SJCRH30 (cell line): ENCODE data around the gene MOSMO. TPM values are rescaled to one million over a fixed set of nuclear protein-coding genes. Genes with fewer than 3 reads are reported as not detected.
"Not testable (repeated sequence)": the region's sequence is repeated elsewhere in the genome, so short reads cannot be mapped to it uniquely, and the experiment has no call there.

Source experiments
- DNase-seq, 2 experiments: peaks; one replicate each; pipeline ENCODE4 v3.0.0-alpha.2; 2015 to 2020
- H3K27ac ChIP-seq: fragments of 250-450 bp; sonication (Bioruptor Pico); 2 replicates; pipeline ENCODE4 v1.5.1; 2020; ENCODE audit warnings: mild to moderate bottlenecking, moderate library complexity
- H3K27me3 ChIP-seq: fragments of 250-450 bp; sonication (Bioruptor Pico); 2 replicates; pipeline ENCODE4 v1.5.1; 2020; ENCODE audit warnings: mild to moderate bottlenecking, moderate library complexity
- H3K36me3 ChIP-seq: fragments of 250-450 bp; sonication (Bioruptor Pico); 2 replicates; pipeline ENCODE4 v1.5.1; 2020; ENCODE audit warnings: mild to moderate bottlenecking, moderate library complexity
- H3K4me1 ChIP-seq: fragments of 250-450 bp; sonication (Bioruptor Pico); 2 replicates; pipeline ENCODE4 v1.5.1; 2020; ENCODE audit warnings: mild to moderate bottlenecking, moderate library complexity
- H3K4me3 ChIP-seq: fragments of 250-450 bp; sonication (Bioruptor Pico); 2 replicates; pipeline ENCODE4 v1.5.1; 2020; ENCODE audit warnings: mild to moderate bottlenecking, moderate library complexity
- H3K9me3 ChIP-seq: fragments of 250-450 bp; sonication (Bioruptor Pico); replicated peaks from 2 replicates; pipeline ENCODE4 v1.5.1; 2020; ENCODE audit warnings: mild to moderate bottlenecking, moderate library complexity
- total RNA-seq: library from RNA; depleted of rRNA; stranded (reverse); fragments of >200 nt; shearing (Covaris generic); gene quantifications from 2 replicates; pipeline ENCODE4 v1.2.3, GENCODE V29; 2014

MOSMO gene
- total RNA-seq, 1 experiment from 2014 or later, result 12.1 TPM

DNA sequence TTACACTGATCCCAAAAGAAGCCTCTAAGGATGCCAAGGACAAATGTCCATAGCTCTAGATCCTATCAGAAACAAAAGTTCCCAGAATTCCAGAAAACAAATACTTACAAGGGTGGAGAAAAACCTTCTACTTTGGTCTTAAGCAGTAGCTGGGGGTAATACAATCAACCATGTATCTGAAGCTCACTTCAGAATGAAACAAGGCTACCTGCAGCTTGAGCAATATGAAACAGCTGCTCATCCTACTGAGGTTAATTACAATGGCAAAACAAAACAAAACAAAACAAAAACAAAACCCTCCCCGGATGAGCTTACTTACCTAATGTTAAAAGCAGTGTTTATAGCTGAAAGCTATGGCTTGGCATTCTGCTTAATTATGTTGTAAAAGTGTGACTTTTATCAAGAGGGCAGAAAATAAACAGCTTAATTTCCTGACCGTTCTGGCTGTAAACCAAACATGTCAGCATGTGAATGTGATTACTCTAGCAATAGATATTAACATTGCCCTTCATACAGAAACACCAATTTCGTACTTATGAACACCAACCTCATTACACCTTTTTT is 17.4 kb upstream of the MOSMO start:
- H3K27ac ChIP-seq, result no peak overlapping the region
- no peaks in the 10 kb centered on the region for H3K4me1 ChIP-seq
- H3K36me3 ChIP-seq, result peaks cover 7% of the 10 kb centered on the region; the same call in 1 of the 2 replicates
- no peak overlapping the region for H3K4me3 ChIP-seq
- H3K27me3 ChIP-seq, result no peaks in the 10 kb centered on the region
- DNase-seq, result no peak
- no peaks in the 10 kb centered on the region for H3K9me3 ChIP-seq

DNA sequence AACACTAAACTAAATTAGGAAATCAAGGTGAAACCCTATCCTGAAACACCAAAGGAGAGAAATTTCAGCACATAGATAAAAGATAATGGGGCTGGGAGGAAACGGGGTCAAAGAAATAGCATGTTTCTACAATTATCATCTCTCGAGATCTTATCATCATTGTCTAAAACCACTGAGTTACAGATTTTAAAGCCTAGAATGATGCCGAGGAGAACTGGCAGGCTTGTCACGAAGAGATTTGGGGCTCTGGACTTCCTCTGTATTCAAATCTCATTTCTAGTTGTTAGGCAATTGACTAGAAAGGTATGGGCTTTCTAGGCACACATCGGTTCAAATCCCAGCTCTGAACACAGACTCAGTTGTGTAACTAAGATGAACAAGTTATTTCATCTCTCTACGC is 16.3 kb upstream of the MOSMO start:
- H3K4me1 ChIP-seq, result no peaks in the 10 kb centered on the region
- no peak overlapping the region for H3K4me3 ChIP-seq
- H3K27me3 ChIP-seq, result no peaks in the 10 kb centered on the region
- DNase-seq, result no peak
- no peaks in the 10 kb centered on the region for H3K36me3 ChIP-seq
- H3K9me3 ChIP-seq, result no peaks in the 10 kb centered on the region
- no peak overlapping the region for H3K27ac ChIP-seq

GRCh38 chr16:21994856-21995465 is 12.9 kb upstream of the MOSMO start:
- DNase-seq, result no peak
- Histone ChIP-seq H3K27ac (no peak overlapping the region), H3K9me3 (no peaks in the 10 kb centered on the region), H3K36me3 (no peaks in the 10 kb centered on the region), H3K4me1 (no peaks in the 10 kb centered on the region), H3K27me3 (no peaks in the 10 kb centered on the region), H3K4me3 (no peak overlapping the region)

DNA sequence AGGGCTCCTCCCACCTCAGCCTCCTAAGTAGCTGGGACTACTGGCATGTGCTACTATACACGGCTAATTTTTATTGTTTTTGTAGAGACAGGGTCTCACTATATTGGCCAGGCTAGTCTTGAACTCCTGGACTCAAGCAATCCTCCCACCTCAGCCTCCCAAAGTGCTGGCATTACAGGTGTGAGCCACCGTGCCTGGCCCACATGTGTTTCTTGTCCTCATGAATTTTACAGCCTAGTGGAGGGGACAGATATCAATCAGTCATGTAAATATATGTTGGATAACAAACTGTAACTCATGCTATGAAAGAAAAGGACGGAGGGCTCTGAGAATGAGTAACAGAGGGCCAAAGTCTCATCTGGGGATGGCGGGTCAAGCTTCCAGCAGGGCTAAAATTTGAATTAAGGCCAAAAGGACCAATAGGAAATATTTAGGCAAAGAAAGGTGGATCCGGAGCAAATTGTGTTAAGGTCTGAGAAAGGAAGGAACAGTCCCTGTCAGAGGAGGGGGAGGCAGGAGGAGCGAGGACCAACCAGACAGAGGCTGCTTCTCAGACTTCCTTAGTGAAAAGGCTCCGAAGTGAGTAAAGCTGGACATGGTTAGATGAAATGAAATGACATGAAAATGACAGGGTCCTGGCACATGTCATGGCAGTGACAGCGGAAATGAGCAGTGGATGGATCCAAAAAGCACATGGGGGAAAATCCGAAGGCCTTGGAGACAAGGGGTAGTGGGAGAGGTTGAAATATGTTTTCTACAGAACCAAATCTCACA is 10.8 kb upstream of the MOSMO start:
- no peaks in the 10 kb centered on the region for H3K9me3 ChIP-seq
- H3K27me3 ChIP-seq, result peaks cover 3% of the 10 kb centered on the region; the same call in 1 of the 2 replicates
- H3K27ac ChIP-seq, result no peak overlapping the region
- no peak for DNase-seq
- no peaks in the 10 kb centered on the region for H3K36me3 ChIP-seq
- H3K4me1 ChIP-seq, result no peaks in the 10 kb centered on the region
- no peak overlapping the region for H3K4me3 ChIP-seq

GRCh38 chr16:21997697-21998480 is 10.0 kb upstream of the MOSMO start:
- no peak overlapping the region for H3K27ac ChIP-seq
- H3K36me3 ChIP-seq, result no peaks in the 10 kb centered on the region
- no peaks in the 10 kb centered on the region for H3K9me3 ChIP-seq
- H3K4me1 ChIP-seq, result no peaks in the 10 kb centered on the region
- peaks cover 3% of the 10 kb centered on the region; the same call in 1 of the 2 replicates for H3K27me3 ChIP-seq
- no peak for DNase-seq
- no peak overlapping the region for H3K4me3 ChIP-seq

DNA sequence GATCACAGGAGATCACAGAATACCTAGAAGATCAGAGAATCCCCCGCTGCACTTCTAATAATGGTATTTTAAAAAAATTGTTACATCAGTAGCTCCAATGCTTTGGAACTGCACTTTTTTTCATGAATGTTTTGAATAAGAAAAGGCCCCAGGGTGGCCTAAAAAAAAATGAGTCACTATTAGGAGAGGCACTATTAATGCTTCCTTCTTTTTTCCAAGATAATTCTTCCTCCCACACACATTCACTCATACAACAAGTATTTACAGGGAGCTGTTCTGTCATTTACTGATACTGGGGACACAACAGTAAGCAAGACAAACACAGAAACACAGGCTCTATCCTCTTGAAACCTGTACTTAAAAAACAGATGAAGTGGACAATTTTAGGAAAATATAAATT is 6.3 kb upstream of the MOSMO start:
- no peak overlapping the region for H3K4me3 ChIP-seq
- H3K27me3 ChIP-seq, result peaks cover 9% of the 10 kb centered on the region
- no peak overlapping the region for H3K27ac ChIP-seq
- H3K36me3 ChIP-seq, result no peaks in the 10 kb centered on the region
- H3K4me1 ChIP-seq, result no peaks in the 10 kb centered on the region
- H3K9me3 ChIP-seq, result no peaks in the 10 kb centered on the region
- DNase-seq, result no peak

DNA sequence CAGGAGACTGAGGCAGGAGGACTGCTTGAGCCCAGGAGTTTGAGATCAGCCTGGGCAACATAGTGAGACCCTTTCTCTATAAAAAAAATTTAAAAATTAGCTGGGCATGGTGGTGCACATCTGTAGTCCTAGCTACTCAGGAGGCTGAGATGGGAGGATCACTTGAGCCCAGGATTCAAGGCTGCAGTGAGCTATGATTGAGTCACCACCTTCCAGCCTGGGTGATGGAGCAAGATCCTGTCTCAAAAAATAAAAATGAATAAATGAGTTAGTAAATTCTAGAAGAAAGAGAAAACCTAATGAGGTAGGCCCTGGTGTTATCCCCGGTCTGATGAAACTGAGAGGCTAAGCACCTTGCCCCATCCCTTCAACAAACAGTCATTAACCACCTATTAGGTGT is 5.9 kb upstream of the MOSMO start:
- not testable (repeated sequence) for H3K9me3 ChIP-seq, H3K4me3 ChIP-seq, H3K27me3 ChIP-seq, H3K36me3 ChIP-seq, H3K27ac ChIP-seq, DNase-seq, H3K4me1 ChIP-seq

GRCh38 chr16:22003195-22003594 is 4.7 kb upstream of the MOSMO start:
- Histone ChIP-seq H3K9me3 (no peaks in the 10 kb centered on the region), H3K27me3 (peaks cover 9% of the 10 kb centered on the region), H3K27ac (no peak overlapping the region), H3K36me3 (no peaks in the 10 kb centered on the region), H3K4me3 (no peak overlapping the region), H3K4me1 (no peaks in the 10 kb centered on the region)
- no peak for DNase-seq

- Histone ChIP-seq H3K4me3 (no peak overlapping the region), H3K4me1 (peaks cover 2% of the 10 kb centered on the region; the same call in 1 of the 2 replicates), H3K9me3 (no peaks in the 10 kb centered on the region), H3K27ac (no peak overlapping the region), H3K36me3 (no peaks in the 10 kb centered on the region), H3K27me3 (peaks cover 9% of the 10 kb centered on the region)
- DNase-seq, result no peak
Measured at GRCh38 chr16:22004341-22004740, 3.6 kb upstream of the MOSMO start.

- Histone ChIP-seq H3K27me3 (peaks cover 9% of the 10 kb centered on the region), H3K4me1 (peaks cover 2% of the 10 kb centered on the region; the same call in 1 of the 2 replicates), H3K9me3 (no peaks in the 10 kb centered on the region), H3K4me3 (no peak overlapping the region), H3K36me3 (no peaks in the 10 kb centered on the region), H3K27ac (no peak overlapping the region)
- DNase-seq, result no peak
Measured at GRCh38 chr16:22005746-22006145, 2.2 kb upstream of the MOSMO start.

DNA sequence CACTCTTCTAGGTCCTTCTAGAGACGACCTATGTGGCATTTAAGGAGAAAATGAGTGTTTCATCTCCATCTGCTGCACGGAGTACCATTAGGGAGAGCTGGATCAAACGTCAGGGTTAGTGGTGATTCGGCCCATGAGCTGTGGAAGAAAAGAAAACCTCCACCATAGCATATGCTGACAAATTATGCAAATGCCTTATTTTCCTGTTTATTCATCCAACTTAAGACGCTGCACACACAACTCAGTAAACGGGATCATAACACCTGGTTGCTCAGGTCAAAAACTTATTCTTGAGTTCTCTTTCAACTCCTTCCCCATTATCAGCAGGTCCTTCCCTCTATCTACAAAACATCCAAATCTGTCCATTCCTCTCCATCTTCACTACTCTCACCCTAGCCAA is 1.3 kb upstream of the MOSMO start:
- peaks cover 8% of the 10 kb centered on the region for H3K27me3 ChIP-seq
- H3K36me3 ChIP-seq, result no peaks in the 10 kb centered on the region
- no peak overlapping the region for H3K27ac ChIP-seq
- DNase-seq, result no peak
- H3K4me1 ChIP-seq, result peaks cover 2% of the 10 kb centered on the region; the same call in 1 of the 2 replicates
- no peaks in the 10 kb centered on the region for H3K9me3 ChIP-seq
- peak overlapping the region; percentile 80; the same call in 1 of the 2 replicates for H3K4me3 ChIP-seq

GRCh38 chr16:22007159-22007508 is 777 bp upstream of the MOSMO start:
- Histone ChIP-seq H3K36me3 (no peaks in the 10 kb centered on the region), H3K4me3 (peak overlapping the region; percentile 80), H3K9me3 (no peaks in the 10 kb centered on the region), H3K27ac (no peak overlapping the region), H3K4me1 (peaks cover 2% of the 10 kb centered on the region; the same call in 1 of the 2 replicates), H3K27me3 (peaks cover 6% of the 10 kb centered on the region; the same call in 1 of the 2 replicates)
- DNase-seq, result no peak

- Histone ChIP-seq H3K4me1 (peaks cover 2% of the 10 kb centered on the region; the same call in 1 of the 2 replicates), H3K27ac (no peak overlapping the region; the same call in 1 of the 2 replicates), H3K27me3 (peaks cover 6% of the 10 kb centered on the region; the same call in 1 of the 2 replicates), H3K36me3 (no peaks in the 10 kb centered on the region), H3K4me3 (peak overlapping the region; percentile 80), H3K9me3 (no peaks in the 10 kb centered on the region)
- peak; percentile 9 to 18 for DNase-seq
Measured at GRCh38 chr16:22008215-22009059, 526 bp downstream of the MOSMO start.

DNA sequence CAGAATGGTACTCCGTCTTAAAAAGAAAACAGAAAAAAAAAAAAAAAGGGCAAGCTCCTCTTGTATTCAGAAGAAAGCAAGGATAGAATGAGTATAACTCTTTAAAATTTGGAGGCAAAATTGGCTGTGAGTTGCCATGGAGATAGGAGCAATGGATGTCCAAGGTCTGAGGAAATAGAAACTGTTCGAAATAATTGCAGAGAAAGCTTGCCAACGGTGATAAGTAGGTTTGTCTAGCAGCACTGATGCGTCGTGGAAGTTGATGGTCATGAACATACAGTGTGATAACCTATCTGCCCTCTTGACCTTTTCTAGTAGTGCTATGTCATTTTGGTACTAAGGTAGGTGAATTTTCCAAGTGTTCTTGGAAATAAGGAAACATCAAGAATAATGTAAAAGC is 3.0 kb downstream of the MOSMO start:
- no peak overlapping the region for H3K4me3 ChIP-seq
- H3K9me3 ChIP-seq, result no peaks in the 10 kb centered on the region
- no peak overlapping the region for H3K27ac ChIP-seq
- H3K27me3 ChIP-seq, result no peaks in the 10 kb centered on the region
- peaks cover 2% of the 10 kb centered on the region; the same call in 1 of the 2 replicates for H3K4me1 ChIP-seq
- DNase-seq, result no peak
- no peaks in the 10 kb centered on the region for H3K36me3 ChIP-seq
